Esophagus squamous epithelium (tissue), 5 donors: ENCODE results near the gene DIAPH3. TPM values are rescaled to one million over a fixed set of nuclear protein-coding genes. Genes with fewer than 3 reads are reported as not detected.

Experiments
- DNase-seq: peaks from one replicate; lab custom pipeline; 2025; lab: John Stamatoyannopoulos, UW
- H3K27ac ChIP-seq, 4 donors: fragments of 200-600 bp; sonication (generic); one replicate each; pipeline ENCODE4 v1.5.1; 2016 to 2019; ENCODE audit warnings: mild to moderate bottlenecking in 1 of 4
- H3K27me3 ChIP-seq, 4 donors: fragments of 200-600 bp; sonication (generic); 1 replicate in 3 of 4; 2 replicates in 1 of 4; pipeline versions ENCODE4 v1.5.1 to v1.6.0; 2017 to 2021; ENCODE audit warnings: antibody characterized with exemption in 1 of 4
- H3K36me3 ChIP-seq, 3 donors: fragments of 200-600 bp; sonication (generic); one replicate each; pipeline ENCODE4 v1.5.1; 2016 to 2019
- H3K4me1 ChIP-seq, 3 donors: fragments of 200-600 bp; sonication (generic); one replicate each; pipeline ENCODE4 v1.5.1; 2017 to 2019
- H3K4me3 ChIP-seq, 4 donors: fragments of 200-600 bp; sonication (generic); 1 replicate in 3 of 4; 2 replicates in 1 of 4; pipeline ENCODE4 v1.5.1; 2016 to 2019; ENCODE audit warnings: mild to moderate bottlenecking in 2 of 4, moderate library complexity in 1 of 4
- H3K9me3 ChIP-seq, 3 donors: fragments of 200-600 bp; sonication (generic); one replicate each; pipeline ENCODE4 v1.5.1; 2016 to 2019
- POLR2A ChIP-seq, 4 donors: fragments of 450-650 bp; IDR thresholded peaks; one replicate each; pipeline ENCODE4 v1.6.1; 2017; ENCODE audit warnings: antibody characterized with exemption in 4 of 4, mild to moderate bottlenecking in 4 of 4, moderate library complexity in 3 of 4
- WGBS, 2 donors: methylation state at CpG; one replicate each; pipeline ENCODE4 v1.1.5; 2018; 5-methylcytosine and 5-hydroxymethylcytosine counted together
- intact Hi-C: fragments of 100-400 bp; cut with DNase I; formaldehyde crosslinking; loops from one replicate; pipeline ENCODE4 v1.15.0; 2022
- total RNA-seq, 4 donors: library from RNA; depleted of rRNA; stranded (reverse); fragments of >200 nt; gene quantifications; one replicate each; pipeline ENCODE4 v1.1.0, GENCODE V29; 2016
- TF ChIP-seq, protein P1 (sequence below), 6 experiments: fragments of 450-650 bp in 4 of 6; fragments of 200-600 bp in 2 of 6; sonication (generic) in 2 of 6; IDR thresholded peaks; one replicate each; pipeline ENCODE4 v1.5.1; 2016 to 2019; ENCODE audit warnings: antibody characterized with exemption in 6 of 6, mild to moderate bottlenecking in 4 of 6, moderate library complexity in 4 of 6
- donor health status: DM: yes; HTN: yes; CAD: no.

Gene DIAPH3
- total RNA-seq, 4 donors from 2014 or later = 2.2 to 11.1 (median 4.0) TPM

DNA sequence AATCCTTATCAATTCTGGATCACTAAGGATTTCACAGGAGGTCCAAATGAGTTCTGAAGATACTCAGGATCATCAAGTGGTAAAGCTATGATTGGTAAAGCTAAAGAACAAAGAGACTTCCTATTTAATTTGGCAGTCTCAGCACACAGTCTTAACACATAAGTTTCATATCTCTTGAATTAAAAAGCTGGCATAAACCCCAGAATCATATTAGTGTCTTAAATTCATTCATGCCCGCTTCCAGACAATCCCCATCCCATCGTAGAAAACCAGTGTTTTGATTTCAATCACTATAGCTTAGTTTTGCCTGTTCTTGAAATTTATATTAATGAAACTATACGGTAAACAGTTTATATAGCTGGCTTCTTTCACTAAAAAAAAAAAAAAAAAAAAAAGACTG lies 278.7 kb downstream of the DIAPH3 start:
- Histone ChIP-seq H3K36me3 (no peaks in the 10 kb centered on the region), H3K27ac (no peak overlapping the region), H3K27me3 (no peaks in the 10 kb centered on the region), H3K9me3 (no peaks in the 10 kb centered on the region), H3K4me3 (no peak overlapping the region), H3K4me1 (no peaks in the 10 kb centered on the region)
- 30 to 36% methylated on average over 3 of the region's 3 CpGs for WGBS, 2 donors
- TF ChIP-seq, protein P1, sequence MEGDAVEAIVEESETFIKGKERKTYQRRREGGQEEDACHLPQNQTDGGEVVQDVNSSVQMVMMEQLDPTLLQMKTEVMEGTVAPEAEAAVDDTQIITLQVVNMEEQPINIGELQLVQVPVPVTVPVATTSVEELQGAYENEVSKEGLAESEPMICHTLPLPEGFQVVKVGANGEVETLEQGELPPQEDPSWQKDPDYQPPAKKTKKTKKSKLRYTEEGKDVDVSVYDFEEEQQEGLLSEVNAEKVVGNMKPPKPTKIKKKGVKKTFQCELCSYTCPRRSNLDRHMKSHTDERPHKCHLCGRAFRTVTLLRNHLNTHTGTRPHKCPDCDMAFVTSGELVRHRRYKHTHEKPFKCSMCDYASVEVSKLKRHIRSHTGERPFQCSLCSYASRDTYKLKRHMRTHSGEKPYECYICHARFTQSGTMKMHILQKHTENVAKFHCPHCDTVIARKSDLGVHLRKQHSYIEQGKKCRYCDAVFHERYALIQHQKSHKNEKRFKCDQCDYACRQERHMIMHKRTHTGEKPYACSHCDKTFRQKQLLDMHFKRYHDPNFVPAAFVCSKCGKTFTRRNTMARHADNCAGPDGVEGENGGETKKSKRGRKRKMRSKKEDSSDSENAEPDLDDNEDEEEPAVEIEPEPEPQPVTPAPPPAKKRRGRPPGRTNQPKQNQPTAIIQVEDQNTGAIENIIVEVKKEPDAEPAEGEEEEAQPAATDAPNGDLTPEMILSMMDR (IDR thresholded peaks at IDR 0.05) = no peak
- intact Hi-C loops = no loop called here
- no peak for DNase-seq

DNA sequence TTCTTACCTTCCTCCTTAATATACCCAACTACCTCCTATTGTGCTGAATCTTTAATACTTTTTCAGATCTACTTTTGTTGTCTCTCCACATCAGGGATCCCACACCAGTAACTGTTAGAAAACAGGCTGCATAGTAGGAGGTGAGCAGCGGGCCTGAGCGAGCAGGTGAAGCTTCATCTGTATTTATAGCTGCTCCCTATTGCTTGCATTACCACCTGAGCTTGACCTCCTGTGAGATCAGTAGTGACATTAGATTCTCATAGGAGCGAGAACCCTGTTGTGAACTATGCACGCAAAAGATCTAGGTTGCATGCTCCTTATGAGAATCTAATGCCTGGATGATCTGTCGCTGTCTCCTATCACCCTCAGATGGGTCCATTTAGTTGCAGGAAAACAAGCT lies 279.8 kb downstream of the DIAPH3 start:
- DNase-seq = no peak
- Histone ChIP-seq H3K36me3 (no peaks in the 10 kb centered on the region), H3K9me3 (no peaks in the 10 kb centered on the region), H3K4me1 (no peaks in the 10 kb centered on the region), H3K27ac (no peak overlapping the region), H3K4me3 (no peak overlapping the region), H3K27me3 (no peaks in the 10 kb centered on the region)
- TF ChIP-seq POLR2A (IDR thresholded peaks at IDR 0.05) = no peak
- 94 to 96% methylated on average over 5 of the region's 5 CpGs for WGBS, 2 donors
- intact Hi-C loops = no loop called here

DNA sequence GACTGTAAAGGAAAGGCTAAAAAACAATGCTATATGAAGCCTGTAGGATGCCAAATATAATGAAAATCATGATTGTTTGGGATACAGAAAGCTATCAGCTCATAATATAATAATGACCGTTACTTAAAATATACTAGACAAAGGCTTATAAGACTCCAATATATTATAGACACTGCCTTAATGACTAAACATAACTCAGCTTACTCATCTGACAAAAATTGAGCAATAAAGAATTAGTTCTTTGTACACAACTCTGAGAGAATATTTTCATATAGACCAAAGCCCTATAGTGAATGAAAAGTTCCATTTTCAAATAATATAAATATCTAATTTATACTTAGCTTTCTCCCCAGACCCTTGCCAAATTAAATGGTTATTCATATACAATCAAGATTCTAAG lies 283.3 kb downstream of the DIAPH3 start:
- no peaks in the 10 kb centered on the region for H3K36me3 ChIP-seq
- 54 to 59% methylated on average over 1 of the region's 1 CpG for WGBS, 2 donors
- TF ChIP-seq POLR2A (IDR thresholded peaks at IDR 0.05) = no peak
- TF ChIP-seq, protein P1 (IDR thresholded peaks at IDR 0.05) = no peak
- no peak overlapping the region for H3K4me3 ChIP-seq
- no peaks in the 10 kb centered on the region for H3K4me1 ChIP-seq
- intact Hi-C loops = no loop called here
- H3K27ac ChIP-seq = no peak overlapping the region
- DNase-seq = no peak
- no peaks in the 10 kb centered on the region for H3K27me3 ChIP-seq
- H3K9me3 ChIP-seq = no peaks in the 10 kb centered on the region

DNA sequence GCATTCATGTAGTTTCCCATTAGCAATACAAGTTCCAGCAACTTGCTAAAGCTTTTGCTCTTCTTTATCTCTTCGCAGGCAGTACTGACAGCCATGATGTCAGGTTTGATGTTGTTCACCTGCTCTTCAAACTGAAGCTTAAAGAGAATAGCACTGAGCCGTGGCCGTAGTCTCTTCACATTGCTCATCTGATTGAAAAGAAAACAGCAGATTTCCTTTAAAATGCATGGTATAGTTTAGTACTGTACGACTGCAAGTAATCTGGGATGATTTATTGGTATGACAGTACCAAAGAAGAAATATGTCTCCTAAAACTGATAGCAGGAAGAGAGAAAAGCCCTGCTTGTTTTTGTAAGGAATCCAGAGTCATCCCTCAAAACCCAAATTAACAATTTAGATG lies 284.4 kb downstream of the DIAPH3 start:
- WGBS, 2 donors = 57 to 78% methylated on average over 4 of the region's 4 CpGs

DNA sequence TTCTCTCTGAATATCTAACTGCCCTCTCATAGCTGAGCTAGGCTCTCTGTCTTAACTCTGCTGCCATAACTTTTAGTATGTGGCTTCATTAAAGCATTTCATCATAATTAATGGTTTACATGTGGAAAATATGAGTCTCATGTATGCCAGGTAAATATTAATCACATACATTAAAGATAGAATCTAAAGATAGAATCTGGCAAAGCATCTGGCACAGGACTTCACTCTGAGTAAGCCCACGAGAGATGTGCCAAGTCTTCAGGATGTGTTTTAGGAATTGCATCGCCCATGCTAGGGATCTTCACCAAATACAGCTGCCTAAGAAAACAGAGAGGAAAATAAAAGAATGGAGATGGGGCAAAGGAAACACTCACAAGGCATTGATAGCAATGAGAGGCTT lies 285.8 kb downstream of the DIAPH3 start:
- 31 to 40% methylated on average over 2 of the region's 2 CpGs for whole genome bisulfite sequencing, 2 donors
- Histone ChIP-seq H3K27ac (no peak overlapping the region), H3K4me3 (no peak overlapping the region), H3K36me3 (no peaks in the 10 kb centered on the region), H3K4me1 (no peaks in the 10 kb centered on the region), H3K9me3 (no peaks in the 10 kb centered on the region), H3K27me3 (no peaks in the 10 kb centered on the region)
- intact Hi-C loops = no loop called here
- no peak for DNase-seq
- TF ChIP-seq, protein P1 (IDR thresholded peaks at IDR 0.05) = no peak
- no peak for TF ChIP-seq POLR2A (IDR thresholded peaks at IDR 0.05)

More for the DNA sequence above, 284.4 kb downstream of the DIAPH3 start:
- DNase-seq = no peak
- H3K4me1 ChIP-seq = no peaks in the 10 kb centered on the region
- H3K9me3 ChIP-seq = no peaks in the 10 kb centered on the region
- no peak overlapping the region for H3K27ac ChIP-seq
- no peaks in the 10 kb centered on the region for H3K27me3 ChIP-seq
- intact Hi-C loops = no loop called here
- TF ChIP-seq, protein P1 (IDR thresholded peaks at IDR 0.05) = no peak
- TF ChIP-seq POLR2A (IDR thresholded peaks at IDR 0.05) = no peak
- H3K36me3 ChIP-seq = no peaks in the 10 kb centered on the region
- H3K4me3 ChIP-seq = no peak overlapping the region

DNA sequence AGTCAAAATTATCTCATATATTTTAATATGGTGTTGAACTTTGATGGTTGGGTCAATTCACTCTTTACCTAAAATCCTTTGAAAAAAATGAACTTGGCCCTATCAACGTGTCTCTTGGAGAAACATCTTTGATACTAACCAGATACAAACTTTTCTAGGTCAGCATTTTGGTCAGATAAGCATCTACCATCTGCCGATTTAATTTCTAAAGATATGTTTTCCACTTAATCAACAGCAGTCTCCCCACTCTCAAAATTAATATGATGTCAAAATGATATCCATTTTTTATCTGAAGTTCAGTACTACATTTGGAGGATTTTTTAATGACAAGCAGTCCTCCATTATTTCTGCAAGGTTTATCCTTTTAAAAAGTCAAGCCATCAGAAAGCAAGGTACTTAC lies 288.8 kb downstream of the DIAPH3 start:
- Histone ChIP-seq H3K9me3 (no peaks in the 10 kb centered on the region), H3K36me3 (no peaks in the 10 kb centered on the region), H3K4me1 (no peaks in the 10 kb centered on the region), H3K27me3 (no peaks in the 10 kb centered on the region), H3K27ac (no peak overlapping the region), H3K4me3 (no peak overlapping the region)
- 88 to 89% methylated on average over 2 of the region's 2 CpGs for WGBS, 2 donors
- no peak for TF ChIP-seq POLR2A (IDR thresholded peaks at IDR 0.05)
- TF ChIP-seq, protein P1 (IDR thresholded peaks at IDR 0.05) = no peak
- intact Hi-C loops = no loop called here
- DNase-seq = no peak
